ENCODE data around the gene IQCM.

IQCM gene

DNA sequence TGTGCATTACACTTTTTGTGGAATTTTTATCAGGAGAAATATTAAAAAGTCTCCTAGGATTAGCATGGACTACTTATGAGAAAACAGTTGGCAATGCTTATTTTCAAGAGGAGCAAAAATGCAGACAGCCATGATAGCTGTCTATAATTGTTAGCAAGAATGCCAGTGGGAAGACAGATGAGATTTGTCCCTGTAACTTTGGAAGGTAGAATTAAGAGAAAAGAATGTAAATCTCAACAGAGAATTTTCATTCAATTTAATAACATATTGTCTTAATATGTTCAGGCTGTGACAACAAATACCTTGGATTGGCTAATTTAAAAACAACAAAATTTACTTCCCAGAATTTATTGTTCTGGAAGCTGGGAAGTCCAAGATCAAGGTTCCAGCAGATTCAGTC lies 349.2 kb downstream of the IQCM start:
- H3K36me3 ChIP-seq (replicated peaks), result no peaks in the 10 kb centered on the region
- H3K27ac ChIP-seq, result no peak overlapping the region
- in situ Hi-C loops (cut with HindIII; ENCODE audit: low pct_ligation_motif_present, low sequenced_read_pairs), result no loop called here
- no peaks in the 10 kb centered on the region for H3K27me3 ChIP-seq (replicated peaks)
- DNase-seq, result no peak
- no peak overlapping the region for H3K4me3 ChIP-seq (ENCODE audit: low read depth, low read length)
- TF ChIP-seq, protein P1, sequence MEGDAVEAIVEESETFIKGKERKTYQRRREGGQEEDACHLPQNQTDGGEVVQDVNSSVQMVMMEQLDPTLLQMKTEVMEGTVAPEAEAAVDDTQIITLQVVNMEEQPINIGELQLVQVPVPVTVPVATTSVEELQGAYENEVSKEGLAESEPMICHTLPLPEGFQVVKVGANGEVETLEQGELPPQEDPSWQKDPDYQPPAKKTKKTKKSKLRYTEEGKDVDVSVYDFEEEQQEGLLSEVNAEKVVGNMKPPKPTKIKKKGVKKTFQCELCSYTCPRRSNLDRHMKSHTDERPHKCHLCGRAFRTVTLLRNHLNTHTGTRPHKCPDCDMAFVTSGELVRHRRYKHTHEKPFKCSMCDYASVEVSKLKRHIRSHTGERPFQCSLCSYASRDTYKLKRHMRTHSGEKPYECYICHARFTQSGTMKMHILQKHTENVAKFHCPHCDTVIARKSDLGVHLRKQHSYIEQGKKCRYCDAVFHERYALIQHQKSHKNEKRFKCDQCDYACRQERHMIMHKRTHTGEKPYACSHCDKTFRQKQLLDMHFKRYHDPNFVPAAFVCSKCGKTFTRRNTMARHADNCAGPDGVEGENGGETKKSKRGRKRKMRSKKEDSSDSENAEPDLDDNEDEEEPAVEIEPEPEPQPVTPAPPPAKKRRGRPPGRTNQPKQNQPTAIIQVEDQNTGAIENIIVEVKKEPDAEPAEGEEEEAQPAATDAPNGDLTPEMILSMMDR (IDR thresholded peaks at IDR 0.05; ENCODE audit: low read depth, low read length, missing control alignments), result no peak

GRCh38 chr4:149465955-149466354 lies 349.7 kb downstream of the IQCM start:
- in situ Hi-C loops (cut with HindIII; ENCODE audit: low pct_ligation_motif_present, low sequenced_read_pairs), result no loop called here
- Histone ChIP-seq H3K27ac (no peak overlapping the region), H3K36me3 (replicated peaks) (no peaks in the 10 kb centered on the region), H3K4me3 (ENCODE audit: low read depth, low read length) (no peak overlapping the region), H3K27me3 (replicated peaks) (no peaks in the 10 kb centered on the region)
- TF ChIP-seq, protein P1 (IDR thresholded peaks at IDR 0.05; ENCODE audit: low read depth, low read length, missing control alignments), result no peak
- DNase-seq, result peak; percentile 73

- TF ChIP-seq, protein P1 (IDR thresholded peaks at IDR 0.05; ENCODE audit: low read depth, low read length, missing control alignments), result no peak
- no peak overlapping the region for H3K27ac ChIP-seq
- H3K36me3 ChIP-seq (replicated peaks), result no peaks in the 10 kb centered on the region
- no peak for DNase-seq
- in situ Hi-C loops (cut with HindIII; ENCODE audit: low pct_ligation_motif_present, low sequenced_read_pairs), result no loop called here
- no peak overlapping the region for H3K4me3 ChIP-seq (ENCODE audit: low read depth, low read length)
- H3K27me3 ChIP-seq (replicated peaks), result no peaks in the 10 kb centered on the region
Measured at GRCh38 chr4:149443537-149443936, 372.1 kb downstream of the IQCM start.

- Histone ChIP-seq H3K27ac (no peak overlapping the region), H3K27me3 (replicated peaks) (no peaks in the 10 kb centered on the region), H3K36me3 (replicated peaks) (no peaks in the 10 kb centered on the region), H3K4me3 (ENCODE audit: low read depth, low read length) (no peak overlapping the region)
- in situ Hi-C loops (cut with HindIII; ENCODE audit: low pct_ligation_motif_present, low sequenced_read_pairs), result no loop called here
- TF ChIP-seq, protein P1 (IDR thresholded peaks at IDR 0.05; ENCODE audit: low read depth, low read length, missing control alignments), result no peak
- peak; percentile 24 for DNase-seq
Measured at GRCh38 chr4:149441338-149441737, 374.3 kb downstream of the IQCM start.

DNA sequence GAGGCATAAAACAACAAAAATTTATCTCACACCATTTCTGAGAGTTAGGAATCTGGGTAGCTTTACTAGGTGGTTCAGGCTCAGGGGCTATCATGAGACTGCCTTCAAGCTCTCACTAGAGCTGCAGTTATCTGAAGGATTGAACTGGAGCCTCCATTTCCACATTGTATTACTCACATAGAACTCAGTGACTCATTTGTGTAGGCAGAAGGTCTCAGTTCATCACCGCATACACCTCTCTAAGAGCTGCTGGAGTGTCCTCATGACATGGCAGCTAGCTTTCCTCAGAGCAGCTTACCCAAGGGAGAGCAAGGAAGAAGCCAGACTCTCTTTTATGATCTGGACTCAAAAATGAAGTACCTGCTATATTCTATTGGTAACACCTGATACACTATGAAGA lies 389.2 kb downstream of the IQCM start:
- in situ Hi-C loops (cut with HindIII; ENCODE audit: low pct_ligation_motif_present, low sequenced_read_pairs), result no loop called here
- H3K27me3 ChIP-seq (replicated peaks), result no peaks in the 10 kb centered on the region
- peak; percentile 43 for DNase-seq

DNA sequence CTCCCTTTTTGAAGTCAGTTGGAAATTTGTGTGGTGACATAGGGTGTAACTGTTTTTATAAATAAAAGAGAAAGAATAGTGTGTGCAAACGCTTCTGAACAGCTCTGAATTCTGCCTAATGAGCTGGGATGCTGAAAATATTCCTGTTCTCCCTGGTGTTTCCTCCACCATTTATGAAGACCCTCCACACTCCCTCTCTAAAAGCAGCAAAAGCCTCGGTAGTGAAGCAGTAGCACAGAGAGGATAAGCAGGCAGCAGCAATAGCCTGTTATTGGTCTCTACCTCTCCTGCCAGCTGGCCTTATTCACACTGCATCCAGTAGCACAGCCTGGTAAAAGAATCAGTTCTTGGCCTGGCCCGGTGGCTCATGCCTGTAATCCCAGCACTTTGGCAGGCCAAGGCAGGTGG lies 406.1 kb downstream of the IQCM start:
- DNase-seq, result no peak
- in situ Hi-C loops (cut with HindIII; ENCODE audit: low pct_ligation_motif_present, low sequenced_read_pairs), result no loop called here
- Histone ChIP-seq H3K36me3 (replicated peaks) (no peaks in the 10 kb centered on the region), H3K4me3 (ENCODE audit: low read depth, low read length) (no peak overlapping the region), H3K27ac (no peak overlapping the region), H3K27me3 (replicated peaks) (no peaks in the 10 kb centered on the region)
- TF ChIP-seq, protein P1 (IDR thresholded peaks at IDR 0.05; ENCODE audit: low read depth, low read length, missing control alignments), result no peak

More for the DNA sequence above, 389.2 kb downstream of the IQCM start:
- TF ChIP-seq, protein P1 (IDR thresholded peaks at IDR 0.05; ENCODE audit: low read depth, low read length, missing control alignments), result no peak
- H3K4me3 ChIP-seq (ENCODE audit: low read depth, low read length), result no peak overlapping the region
- no peak overlapping the region for H3K27ac ChIP-seq
- H3K36me3 ChIP-seq (replicated peaks), result no peaks in the 10 kb centered on the region
